ENCODE data around the gene FYB2.
A peak's percentile ranks its signal among the peaks of the same experiment; 100 is the strongest.

The FYB2 gene

GRCh38 chr1:56710646-56711045, 108.6 kb downstream of the FYB2 start:
- no peak for DNase-seq

- no peak for DNase-seq
Observed at GRCh38 chr1:56709995-56710394, 109.2 kb downstream of the FYB2 start.

- DNase-seq: no peak
Observed at GRCh38 chr1:56709269-56709880, 109.8 kb downstream of the FYB2 start.

GRCh38 chr1:56707379-56707778, 111.8 kb downstream of the FYB2 start:
- no peak for DNase-seq

GRCh38 chr1:56703747-56704146, 115.5 kb downstream of the FYB2 start:
- DNase-seq: no peak

GRCh38 chr1:56696663-56697062, 122.5 kb downstream of the FYB2 start:
- DNase-seq: no peak

GRCh38 chr1:56688522-56689026, 130.6 kb downstream of the FYB2 start:
- peak; percentile 3 for DNase-seq

GRCh38 chr1:56686169-56686568, 133.0 kb downstream of the FYB2 start:
- DNase-seq: no peak

GRCh38 chr1:56683569-56683968, 135.6 kb downstream of the FYB2 start:
- DNase-seq: no peak

GRCh38 chr1:56676571-56677035, 142.6 kb downstream of the FYB2 start:
- no peak for DNase-seq

GRCh38 chr1:56675763-56676162, 143.4 kb downstream of the FYB2 start:
- no peak for DNase-seq

- no peak for DNase-seq
Observed at GRCh38 chr1:56672579-56672978, 146.6 kb downstream of the FYB2 start.

- DNase-seq: no peak
Observed at GRCh38 chr1:56671542-56671941, 147.7 kb downstream of the FYB2 start.

- no peak for DNase-seq
Observed at GRCh38 chr1:56671085-56671484, 148.1 kb downstream of the FYB2 start.

- no peak for DNase-seq
Observed at GRCh38 chr1:56670350-56670749, 148.9 kb downstream of the FYB2 start.

Measured in NK-92 treated with Interleukin-12 subunit alpha and Interleukin-12 subunit beta, amount 100 ng/mL, for 24 hours (cell line).